Measurements from ENCODE around the gene DIP2C. TPM values are rescaled to one million over a fixed set of nuclear protein-coding genes. Genes with fewer than 3 reads are reported as not detected.
"Not testable (repeated sequence)": the region's sequence is repeated elsewhere in the genome, so short reads cannot be mapped to it uniquely, and the experiment has no call there.

Gene DIP2C
- total RNA-seq, 2 experiments from 2014 or later, result 0.70 to 0.76 TPM

DNA sequence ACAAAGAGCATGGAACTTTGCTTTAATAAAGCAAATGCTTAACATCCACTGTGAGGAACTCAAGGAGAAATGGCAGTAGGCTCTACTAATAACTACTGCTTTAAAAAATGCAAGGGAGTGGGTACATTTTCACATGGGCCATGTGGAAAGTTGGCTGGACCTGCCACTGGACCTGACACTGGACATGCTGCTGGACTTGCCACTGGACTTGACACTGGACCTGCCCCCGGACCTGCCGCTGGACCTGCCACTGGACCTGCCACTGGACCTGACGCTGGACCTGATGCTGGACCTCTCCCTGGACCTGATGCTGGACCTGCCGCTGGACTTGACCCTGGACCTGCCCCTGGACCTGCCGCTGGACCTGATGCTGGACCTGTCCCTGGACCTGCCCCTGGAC lies 32.6 kb downstream of the DIP2C start:
- no peak overlapping the region for H3K27ac Mint-ChIP-seq
- no peaks in the 10 kb centered on the region for H3K36me3 Mint-ChIP-seq (ENCODE audit: low read depth)
- no peaks in the 10 kb centered on the region for H3K9me3 Mint-ChIP-seq
- H3K4me3 Mint-ChIP-seq, result no peak overlapping the region
- no peaks in the 10 kb centered on the region for H3K4me1 Mint-ChIP-seq
- no peaks in the 10 kb centered on the region for H3K27me3 Mint-ChIP-seq
- CTCF ChIA-PET, result no interaction called here
- POLR2A ChIA-PET, result no interaction called here
- DNase-seq, result no peak

DNA sequence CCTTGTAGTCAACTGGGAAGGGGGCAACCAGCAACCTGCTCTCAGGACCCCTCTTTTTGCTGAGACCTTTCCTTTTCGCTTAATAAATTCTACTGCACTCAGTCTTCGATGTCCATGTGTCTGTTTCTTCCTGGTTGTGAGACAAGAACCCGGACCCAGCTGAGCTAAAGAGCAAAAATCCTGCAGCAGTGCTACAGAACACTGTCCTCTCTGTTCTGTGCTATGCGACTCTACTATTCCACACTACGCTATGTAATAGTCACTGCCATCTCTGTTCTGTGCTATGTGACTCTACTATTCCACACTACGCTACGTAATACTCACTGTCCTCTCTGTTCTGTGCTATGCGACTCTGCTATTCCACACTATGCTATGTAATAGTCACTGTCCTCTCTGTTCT lies 34.3 kb downstream of the DIP2C start:
- Mint-ChIP-seq H3K4me1 (no peaks in the 10 kb centered on the region), H3K36me3 (ENCODE audit: low read depth) (no peaks in the 10 kb centered on the region), H3K27ac (no peak overlapping the region), H3K9me3 (no peaks in the 10 kb centered on the region), H3K4me3 (no peak overlapping the region), H3K27me3 (no peaks in the 10 kb centered on the region)
- CTCF ChIA-PET, result no interaction called here
- no peak for DNase-seq
- POLR2A ChIA-PET, result no interaction called here

DNA sequence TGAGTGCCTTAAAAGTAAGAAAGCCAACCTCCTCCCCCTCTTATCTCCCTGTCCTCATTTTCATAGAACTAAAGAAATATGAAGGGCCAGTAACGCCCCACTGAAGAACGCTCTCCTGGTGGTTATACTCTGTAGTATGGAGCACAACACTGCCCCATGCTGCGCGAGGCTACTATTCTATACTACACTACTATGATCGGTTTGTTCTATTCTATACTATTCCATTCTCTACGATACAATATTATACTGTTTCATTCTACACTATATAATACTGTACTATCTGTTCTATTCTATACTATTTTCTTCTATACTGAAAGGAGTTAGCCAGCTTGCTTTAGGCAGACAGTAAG lies 34.8 kb downstream of the DIP2C start:
- no peaks in the 10 kb centered on the region for H3K4me1 Mint-ChIP-seq
- no peak overlapping the region for H3K4me3 Mint-ChIP-seq
- H3K27me3 Mint-ChIP-seq, result no peaks in the 10 kb centered on the region
- POLR2A ChIA-PET, result no interaction called here
- no peak overlapping the region for H3K27ac Mint-ChIP-seq
- no peaks in the 10 kb centered on the region for H3K9me3 Mint-ChIP-seq
- no peaks in the 10 kb centered on the region for H3K36me3 Mint-ChIP-seq (ENCODE audit: low read depth)
- CTCF ChIA-PET, result no interaction called here
- DNase-seq, result no peak

DNA sequence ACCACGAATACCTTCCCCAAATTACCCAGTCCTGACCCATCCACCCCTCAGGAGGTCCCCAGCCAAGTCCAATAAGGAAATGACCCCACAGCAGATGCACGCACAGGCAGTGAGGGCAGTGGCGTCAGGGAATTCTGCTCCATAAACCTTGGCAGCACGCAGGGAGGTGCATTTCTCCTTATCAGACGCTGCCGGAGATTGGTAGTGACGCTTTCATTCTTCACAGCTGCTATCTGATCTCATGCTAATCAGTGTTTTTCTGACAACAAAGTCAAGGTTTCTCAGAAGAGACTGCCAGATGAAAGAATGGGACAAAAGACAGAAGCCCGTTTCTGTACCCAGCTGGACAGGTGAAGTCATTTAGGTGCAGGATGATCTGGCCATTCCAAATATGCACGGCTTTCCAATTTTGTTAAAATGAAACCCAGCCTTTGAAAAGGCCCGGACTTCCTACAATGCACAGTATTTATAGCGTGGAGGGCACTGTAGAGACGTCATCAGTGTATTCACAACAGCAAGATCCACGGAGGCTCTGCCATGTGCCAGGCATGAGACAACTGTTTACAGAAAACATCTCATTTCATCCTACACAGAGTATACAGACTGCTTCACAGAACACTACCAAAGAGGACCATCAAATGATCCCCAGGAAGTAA lies 35.3 kb downstream of the DIP2C start:
- POLR2A ChIA-PET, result no interaction called here
- CTCF ChIA-PET, result no interaction called here
- H3K9me3 Mint-ChIP-seq, result no peaks in the 10 kb centered on the region

DNA sequence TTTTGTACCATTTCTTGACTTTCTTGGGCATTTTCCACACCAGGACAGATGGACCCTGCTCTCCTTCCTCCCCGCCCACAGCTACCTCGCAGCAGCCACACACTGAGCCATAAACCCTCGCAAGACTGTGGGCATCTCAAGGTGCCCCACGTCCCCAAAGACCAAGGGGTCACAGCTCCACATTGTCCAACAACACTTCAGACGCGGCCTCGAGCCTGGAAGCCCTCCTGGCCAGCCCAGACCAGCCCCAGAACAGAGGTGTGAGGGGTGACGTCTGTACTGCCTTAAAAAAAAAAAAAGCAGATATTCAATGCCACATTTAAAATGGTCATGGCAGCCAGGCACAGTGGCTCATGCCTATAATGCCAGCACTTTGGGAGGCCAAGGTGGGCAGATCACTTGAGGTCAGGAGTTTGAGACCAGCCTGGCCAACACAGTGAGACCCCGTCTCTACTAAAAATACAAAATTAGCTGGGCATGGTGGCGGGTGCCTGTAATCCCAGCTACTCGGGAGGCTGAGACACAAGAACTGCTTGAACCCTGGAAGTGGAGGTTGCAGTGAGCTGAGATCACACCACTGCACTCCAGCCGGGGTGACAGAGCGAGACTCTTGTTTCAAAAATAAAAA lies 36.5 kb downstream of the DIP2C start:
- H3K4me1 Mint-ChIP-seq; H3K9me3 Mint-ChIP-seq; DNase-seq; POLR2A ChIA-PET; H3K27ac Mint-ChIP-seq; H3K4me3 Mint-ChIP-seq; H3K36me3 Mint-ChIP-seq (ENCODE audit: low read depth); CTCF ChIA-PET; H3K27me3 Mint-ChIP-seq: not testable (repeated sequence)

More for the DNA sequence above, 35.3 kb downstream of the DIP2C start:
- no peak for DNase-seq
- Mint-ChIP-seq H3K4me1 (no peaks in the 10 kb centered on the region), H3K4me3 (no peak overlapping the region), H3K27ac (no peak overlapping the region), H3K27me3 (no peaks in the 10 kb centered on the region), H3K36me3 (ENCODE audit: low read depth) (no peaks in the 10 kb centered on the region)

DNA sequence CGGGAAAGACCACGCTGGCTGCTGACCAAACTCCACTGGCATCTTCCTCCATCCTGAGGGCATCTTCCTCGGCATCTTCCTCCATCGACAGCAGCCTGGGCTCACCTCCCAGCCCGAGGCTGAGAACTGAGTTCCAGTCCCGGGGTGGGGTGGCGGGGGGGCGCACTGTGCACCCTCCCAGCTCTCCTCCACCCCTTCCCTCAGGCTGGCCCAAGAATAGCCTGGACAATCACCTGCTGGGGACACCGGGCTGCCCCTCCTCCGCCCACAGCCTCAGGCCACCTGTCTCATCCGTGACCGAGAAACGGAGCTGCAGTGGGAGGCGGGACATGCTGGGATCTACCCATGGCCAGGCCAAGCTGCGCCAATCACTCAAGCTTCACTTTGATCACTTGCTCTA lies 37.2 kb downstream of the DIP2C start:
- ChIA-PET CTCF (no interaction called here), POLR2A (no interaction called here)
- no peaks in the 10 kb centered on the region for H3K9me3 Mint-ChIP-seq
- H3K27me3 Mint-ChIP-seq, result no peaks in the 10 kb centered on the region
- H3K4me1 Mint-ChIP-seq, result no peaks in the 10 kb centered on the region
- H3K36me3 Mint-ChIP-seq (ENCODE audit: low read depth), result no peaks in the 10 kb centered on the region
- H3K27ac Mint-ChIP-seq, result no peak overlapping the region
- no peak overlapping the region for H3K4me3 Mint-ChIP-seq
- DNase-seq, result no peak

DNA sequence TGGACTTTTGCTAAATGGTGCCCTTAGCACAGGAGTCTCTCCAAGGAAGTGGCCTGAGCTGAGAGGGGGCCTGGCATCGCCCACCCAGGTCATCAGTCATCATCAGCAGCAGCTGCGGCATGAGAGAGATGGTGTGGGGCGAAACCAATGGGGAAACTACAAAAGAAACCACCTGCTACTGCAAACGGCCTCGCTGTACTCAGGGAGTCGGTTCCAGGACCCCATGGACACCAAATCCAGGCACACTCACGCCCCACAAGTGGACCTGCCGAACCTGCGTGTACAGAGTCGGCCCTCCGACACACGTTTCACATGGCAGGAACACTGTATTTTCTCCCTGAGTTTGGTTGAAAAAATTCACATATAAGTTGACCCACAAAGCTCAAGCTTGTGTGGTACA lies 37.8 kb downstream of the DIP2C start:
- H3K27ac Mint-ChIP-seq, result no peak overlapping the region
- no peaks in the 10 kb centered on the region for H3K27me3 Mint-ChIP-seq
- CTCF ChIA-PET, result no interaction called here
- no peaks in the 10 kb centered on the region for H3K9me3 Mint-ChIP-seq
- H3K4me1 Mint-ChIP-seq, result no peaks in the 10 kb centered on the region
- H3K4me3 Mint-ChIP-seq, result no peak overlapping the region
- POLR2A ChIA-PET, result no interaction called here
- no peaks in the 10 kb centered on the region for H3K36me3 Mint-ChIP-seq (ENCODE audit: low read depth)
- no peak for DNase-seq

DNA sequence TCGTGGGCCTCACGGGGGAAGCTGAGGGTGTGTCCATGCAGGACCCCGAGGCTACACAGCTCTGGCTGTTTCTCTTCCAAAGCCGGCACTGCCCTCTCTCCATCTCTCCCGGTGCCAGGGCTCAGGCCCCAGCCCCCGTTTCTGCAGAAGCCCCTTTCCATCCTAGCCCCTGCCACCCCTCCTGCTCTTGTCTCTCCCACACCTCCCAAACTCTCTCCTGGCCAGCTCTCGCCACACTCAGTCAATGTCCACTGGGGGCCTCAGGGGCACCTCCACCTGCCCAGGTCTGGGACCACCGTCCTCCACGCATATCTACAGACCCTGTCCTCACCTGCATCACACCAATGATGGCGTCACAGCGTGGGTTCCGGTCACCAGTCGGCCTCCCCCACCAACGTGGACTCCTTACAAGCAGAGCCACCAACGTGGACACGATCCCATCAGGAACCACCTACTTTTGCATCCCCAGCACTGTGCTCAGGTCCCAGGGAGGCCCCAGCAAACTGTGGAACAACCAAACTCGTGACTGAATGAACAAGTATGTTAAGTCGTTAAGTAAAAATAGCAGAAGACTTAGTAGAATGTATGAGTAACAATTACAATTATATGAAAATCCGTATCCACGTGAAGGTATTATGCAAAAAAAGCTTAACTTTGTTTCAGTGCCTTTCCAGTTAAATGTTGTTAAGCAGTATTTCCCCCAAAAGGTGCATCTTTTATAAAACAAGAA lies 38.4 kb downstream of the DIP2C start:
- H3K4me3 Mint-ChIP-seq, result no peak overlapping the region
- H3K27ac Mint-ChIP-seq, result no peak overlapping the region
- no peak for DNase-seq
- H3K9me3 Mint-ChIP-seq, result no peaks in the 10 kb centered on the region
- H3K4me1 Mint-ChIP-seq, result no peaks in the 10 kb centered on the region
- ChIA-PET POLR2A (no interaction called here), CTCF (no interaction called here)
- no peaks in the 10 kb centered on the region for H3K36me3 Mint-ChIP-seq (ENCODE audit: low read depth)
- H3K27me3 Mint-ChIP-seq, result no peaks in the 10 kb centered on the region

DNA sequence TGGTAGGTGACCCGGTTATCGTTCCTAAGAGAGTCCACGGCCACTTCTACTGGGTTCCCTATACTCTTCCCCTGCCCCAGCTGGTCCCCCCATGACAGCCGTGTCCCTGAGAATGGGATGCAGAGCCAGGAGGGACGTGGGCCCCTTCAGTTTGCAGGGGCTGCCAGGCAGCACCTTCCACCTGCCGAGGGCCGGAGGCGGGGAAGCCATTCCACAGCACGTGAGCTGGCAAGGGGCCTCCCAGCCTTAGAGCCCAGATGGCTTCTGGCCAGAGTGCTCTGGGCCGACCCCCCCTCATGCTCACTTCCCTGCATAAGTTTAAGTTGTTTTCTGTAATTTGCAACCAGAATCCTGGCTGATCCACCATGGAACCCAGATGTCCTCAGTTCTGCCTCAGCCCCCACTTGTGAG lies 39.0 kb downstream of the DIP2C start:
- H3K4me1 Mint-ChIP-seq, result no peaks in the 10 kb centered on the region
- no peaks in the 10 kb centered on the region for H3K27me3 Mint-ChIP-seq
- H3K36me3 Mint-ChIP-seq (ENCODE audit: low read depth), result no peaks in the 10 kb centered on the region
- ChIA-PET POLR2A (no interaction called here), CTCF (no interaction called here)
- H3K9me3 Mint-ChIP-seq, result no peaks in the 10 kb centered on the region
- no peak overlapping the region for H3K27ac Mint-ChIP-seq
- no peak for DNase-seq
- no peak overlapping the region for H3K4me3 Mint-ChIP-seq

DNA sequence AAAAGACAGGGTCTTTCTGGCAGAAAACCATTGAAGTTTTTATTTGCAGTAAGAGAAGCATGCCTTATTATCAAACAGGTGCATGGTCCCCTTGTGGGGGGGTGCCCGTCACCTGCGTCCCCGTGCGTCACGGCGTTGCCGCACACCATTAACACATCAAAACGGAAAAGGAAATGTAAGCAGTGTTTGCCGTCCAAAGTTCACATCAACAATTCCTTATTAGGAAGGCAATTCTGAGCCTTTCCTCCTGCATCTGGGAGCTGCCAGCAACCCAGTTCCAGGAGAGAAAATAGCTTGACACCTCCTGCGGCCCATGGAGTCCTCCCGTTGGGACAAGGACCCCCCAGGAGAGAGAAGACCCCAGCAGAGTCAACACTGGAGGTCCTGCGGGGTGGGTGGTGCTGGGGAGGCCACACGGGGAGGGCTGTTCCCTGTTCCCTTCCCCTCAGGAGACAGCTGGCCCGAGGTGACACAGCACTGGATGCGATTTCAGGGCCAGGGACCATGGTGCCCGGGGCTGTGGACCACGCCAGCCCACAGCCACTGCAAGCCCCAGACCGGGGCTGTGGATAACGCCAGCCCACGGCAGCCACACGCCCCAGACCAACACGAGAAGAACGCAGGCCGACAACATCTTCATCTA lies 39.5 kb downstream of the DIP2C start:
- H3K9me3 Mint-ChIP-seq, result no peaks in the 10 kb centered on the region
- CTCF ChIA-PET, result no interaction called here
- no peak overlapping the region for H3K27ac Mint-ChIP-seq
- POLR2A ChIA-PET, result no interaction called here
- H3K4me3 Mint-ChIP-seq, result no peak overlapping the region
- H3K27me3 Mint-ChIP-seq, result no peaks in the 10 kb centered on the region
- DNase-seq, result no peak
- H3K36me3 Mint-ChIP-seq (ENCODE audit: low read depth), result no peaks in the 10 kb centered on the region
- H3K4me1 Mint-ChIP-seq, result no peaks in the 10 kb centered on the region

DNA sequence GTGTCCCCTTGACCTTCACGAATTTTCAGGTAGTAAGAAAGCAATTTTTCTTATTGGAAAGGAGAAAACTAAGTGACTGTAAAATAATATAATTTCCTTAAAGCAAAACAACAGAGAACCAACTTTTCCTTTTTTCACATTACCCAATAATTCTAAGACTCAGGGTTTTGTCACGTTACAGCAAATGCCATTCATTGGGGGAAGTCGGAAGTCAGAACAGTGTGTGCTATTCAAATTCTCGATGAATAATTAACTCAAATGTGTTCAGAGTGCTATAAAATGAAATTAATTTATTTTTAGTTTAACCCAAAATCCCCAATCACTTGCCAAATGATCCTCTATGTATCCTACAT lies 40.0 kb downstream of the DIP2C start:
- no peak for DNase-seq
- POLR2A ChIA-PET, result no interaction called here
- H3K9me3 Mint-ChIP-seq, result no peaks in the 10 kb centered on the region
- H3K4me1 Mint-ChIP-seq, result no peaks in the 10 kb centered on the region
- H3K27me3 Mint-ChIP-seq, result no peaks in the 10 kb centered on the region
- no peaks in the 10 kb centered on the region for H3K36me3 Mint-ChIP-seq (ENCODE audit: low read depth)
- no peak overlapping the region for H3K27ac Mint-ChIP-seq
- H3K4me3 Mint-ChIP-seq, result no peak overlapping the region
- CTCF ChIA-PET, result no interaction called here

DNA sequence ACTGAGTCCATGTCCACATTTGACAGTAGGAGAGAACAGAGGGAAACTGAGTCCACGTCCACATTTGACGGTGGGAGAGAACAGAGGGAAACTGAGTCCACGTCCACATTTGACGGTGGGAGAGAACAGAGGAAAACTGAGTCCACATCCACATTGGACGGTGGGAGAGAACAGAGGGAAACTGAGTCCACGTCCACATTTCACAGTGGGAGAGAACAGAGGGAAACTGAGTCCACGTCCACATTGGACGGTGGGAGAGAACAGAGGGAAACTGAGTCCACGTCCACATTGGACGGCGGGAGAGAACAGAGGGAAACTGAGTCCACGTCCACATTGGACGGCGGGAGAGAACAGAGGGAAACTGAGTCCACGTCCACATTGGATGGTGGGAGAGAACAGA lies 42.4 kb downstream of the DIP2C start:
- CTCF ChIA-PET, H3K27me3 Mint-ChIP-seq, H3K27ac Mint-ChIP-seq: not testable (repeated sequence)

DNA sequence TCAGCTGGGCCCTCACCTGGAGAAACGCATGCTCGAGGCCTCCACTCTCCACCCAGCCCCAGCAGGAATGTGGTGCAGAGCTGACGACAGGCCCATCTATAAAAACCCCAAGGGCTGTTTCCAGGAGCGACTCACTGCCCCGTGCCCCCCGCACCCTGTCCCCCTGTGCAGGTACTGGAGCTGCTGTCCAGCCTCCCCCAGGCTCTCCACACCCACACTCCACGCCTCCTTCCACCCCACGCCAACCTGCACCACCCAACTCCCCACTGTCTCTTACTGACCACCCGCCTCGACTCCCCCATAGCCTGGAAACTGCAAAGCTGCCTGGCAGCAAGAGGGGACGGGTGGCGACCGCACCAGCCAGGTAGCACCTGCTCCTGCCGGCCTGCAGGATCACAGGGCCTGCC lies 43.3 kb downstream of the DIP2C start:
- ChIA-PET POLR2A (no interaction called here), CTCF (no interaction called here)
- DNase-seq, result no peak
- no peaks in the 10 kb centered on the region for H3K27me3 Mint-ChIP-seq
- no peak overlapping the region for H3K4me3 Mint-ChIP-seq
- H3K4me1 Mint-ChIP-seq, result no peaks in the 10 kb centered on the region
- H3K9me3 Mint-ChIP-seq, result no peaks in the 10 kb centered on the region
- H3K27ac Mint-ChIP-seq, result no peak overlapping the region
- no peaks in the 10 kb centered on the region for H3K36me3 Mint-ChIP-seq (ENCODE audit: low read depth)

More for the DNA sequence above, 42.4 kb downstream of the DIP2C start:
- DNase-seq; H3K9me3 Mint-ChIP-seq; H3K4me1 Mint-ChIP-seq; H3K36me3 Mint-ChIP-seq (ENCODE audit: low read depth); H3K4me3 Mint-ChIP-seq; POLR2A ChIA-PET: not testable (repeated sequence)

DNA sequence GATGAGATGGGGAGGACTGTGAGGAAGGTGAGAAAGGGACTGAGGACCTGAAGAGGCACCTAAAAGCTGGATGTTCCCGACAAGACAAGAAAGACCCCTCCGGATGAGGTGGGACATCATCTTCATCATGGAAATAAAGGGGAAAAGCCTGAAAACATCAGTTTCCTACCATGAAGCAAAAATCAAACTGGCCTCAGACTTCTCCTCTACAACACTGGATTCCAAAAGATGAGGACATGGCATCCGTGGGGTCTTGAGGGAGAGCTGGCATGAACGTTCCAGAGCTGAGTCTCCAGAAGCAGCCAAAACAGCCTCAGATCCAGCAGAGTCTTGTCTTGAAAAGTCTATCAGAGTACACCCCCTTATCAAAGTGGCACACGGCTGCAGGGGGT lies 44.5 kb downstream of the DIP2C start:
- POLR2A ChIA-PET, result no interaction called here
- Mint-ChIP-seq H3K9me3 (no peaks in the 10 kb centered on the region), H3K27ac (no peak overlapping the region), H3K4me1 (no peaks in the 10 kb centered on the region), H3K4me3 (no peak overlapping the region), H3K27me3 (no peaks in the 10 kb centered on the region), H3K36me3 (ENCODE audit: low read depth) (no peaks in the 10 kb centered on the region)
- no peak for DNase-seq
- CTCF ChIA-PET, result no interaction called here

Data from activated CD4-positive, alpha-beta memory T cell treated with anti-CD3 and anti-CD28 coated beads, Interleukin-2, amount 10 ng/mL, durations not matched to agents 7 days and 5 days (primary cell).